Measurements from ENCODE around the gene TFB1M. TPM values are rescaled to one million over a fixed set of nuclear protein-coding genes. Genes with fewer than 3 reads are reported as not detected.

Gene TFB1M
- total and polyA plus RNA-seq, 9 of the 15 experiments (the other 6 are each of a cell fraction or from before 2014, with no cell fraction given) = 34.6 to 145 (median 40.4) TPM

- DNase-seq (ENCODE audit: extremely low read depth in 1 of 4, low spot score in 3 of 4) (no peak), ATAC-seq (no peak), FAIRE-seq (no peak)
- no peak overlapping the region for H3K4me3 ChIP-seq
- no peak overlapping the region for H2AFZ ChIP-seq (ENCODE audit: low read depth, low read length)
- in situ Hi-C loops (cut with MboI) (no loop called here), intact Hi-C loops (cut with micrococcal nuclease) (no loop called here)
- no peaks in the 10 kb centered on the region for H3K4me1 ChIP-seq (replicated peaks in 1 of 2; ENCODE audit: control insufficient read depth in 2 of 2, insufficient read depth in 2 of 2, low read length in 2 of 2)
- no peaks in the 10 kb centered on the region for H3K9me3 ChIP-seq (replicated peaks; ENCODE audit: control insufficient read depth, insufficient read depth, low read depth, low read length)
- no peak for TF ChIP-seq LEF1 (IDR thresholded peaks at IDR 0.05)
- TF ChIP-seq TCF15 (CRISPR knock-in tag; IDR thresholded peaks at IDR 0.05) = no peak
- TF ChIP-seq PRDM10 (IDR thresholded peaks at IDR 0.05; ENCODE audit: partially characterized antibody) = no peak
- TF ChIP-seq GABPA (tag; conservative IDR thresholded peaks at IDR 0.05; ENCODE audit: low read depth) = no peak
- TF ChIP-seq EZH2 (IDR thresholded peaks at IDR 0.05; ENCODE audit: borderline replicate concordance, low read depth, low read length) = no peak
- no peak for TF ChIP-seq CEBPZ (IDR thresholded peaks at IDR 0.05; ENCODE audit: borderline replicate concordance, low read depth, low read length)
- TF ChIP-seq DNMT1 (IDR thresholded peaks at IDR 0.05) = no peak
- no peak for TF ChIP-seq ASH1L (IDR thresholded peaks at IDR 0.05; ENCODE audit: borderline replicate concordance, low read depth, partially characterized antibody)
- no peak for TF ChIP-seq MXD1 (CRISPR knock-in tag; IDR thresholded peaks at IDR 0.05; ENCODE audit: borderline replicate concordance, poor library complexity, severe bottlenecking)
- TF ChIP-seq ZNF408 (CRISPR knock-in tag; IDR thresholded peaks at IDR 0.05; ENCODE audit: low read depth) = no peak
- TF ChIP-seq ZC3H4 (CRISPR knock-in tag; IDR thresholded peaks at IDR 0.05; ENCODE audit: borderline replicate concordance) = no peak
- TF ChIP-seq TRIM28 (IDR thresholded peaks at IDR 0.05) = no peak
- TF ChIP-seq ZNF778 (CRISPR knock-in tag; IDR thresholded peaks at IDR 0.05) = no peak
- no TSS peak for BruUV-seq (replicated peaks)
- no peak overlapping the region for H3K9ac ChIP-seq (ENCODE audit: insufficient read depth in 1 of 2, low read depth in 2 of 2, low read length in 2 of 2)
- ChIA-PET CTCF (ENCODE audit: low intra/inter-chr PET ratio) (interaction anchor here (0.6 kb wide), 1 partner anchor 60 kb away, joined by 3 read pairs; no protein-coding TSS in a partner anchor), POLR2A (interaction anchor here (0.7 kb wide), 1 partner anchor 33 kb away, joined by 3 read pairs; no protein-coding TSS in a partner anchor)
- H3K36me3 ChIP-seq (ENCODE audit: control insufficient read depth, insufficient read depth, low read length) = no peaks in the 10 kb centered on the region
- no peaks in the 10 kb centered on the region for H3K9me1 ChIP-seq (ENCODE audit: control insufficient read depth, insufficient read depth, low read length)
- peaks cover 51 to 58% of the 10 kb centered on the region in 2 experiments for H3K27me3 ChIP-seq (ENCODE audit: control insufficient read depth in 2 of 2, insufficient read depth in 2 of 2, low read length in 2 of 2)
- no peak overlapping the region for H3K27ac ChIP-seq (ENCODE audit: extremely low read depth, low read depth, low read length)
- no peaks in the 10 kb centered on the region for H4K20me1 ChIP-seq (replicated peaks; ENCODE audit: control insufficient read depth, insufficient read depth, low read length)
- no peaks in the 10 kb centered on the region for H3K79me2 ChIP-seq (ENCODE audit: control insufficient read depth, insufficient read depth, low read length)
- H3K4me2 ChIP-seq (ENCODE audit: insufficient read depth, low read length) = no peak overlapping the region
- WGBS (ENCODE audit: insufficient coverage, low coverage, missing lambda C conversion rate) = 3% methylated on average over 5 of the region's 5 CpGs
Measured at GRCh38 chr6:155219858-155220301, 94.4 kb downstream of the TFB1M start.
